ENCODE results near the gene MAL. TPM values are rescaled to one million over a fixed set of nuclear protein-coding genes. Genes with fewer than 3 reads are reported as not detected.

Gene MAL
- total RNA-seq, 1 experiment from 2014 or later: not detected

- H3K36me3 ChIP-seq: no peaks in the 10 kb centered on the region
- DNase-seq (ENCODE audit: low read depth in 1 of 2, low spot score in 2 of 2): peak in 1 of 2 experiments; percentile 28
- H3K4me3 ChIP-seq: no peak overlapping the region
- H3K4me1 ChIP-seq (replicated peaks): no peaks in the 10 kb centered on the region
- H3K27me3 ChIP-seq (replicated peaks): no peaks in the 10 kb centered on the region; the same call in 1 of the 2 replicates
- H3K9me3 ChIP-seq (replicated peaks): no peaks in the 10 kb centered on the region
- H3K27ac ChIP-seq: no peak overlapping the region
Observed at GRCh38 chr2:95057535-95058370, 32.2 kb downstream of the MAL start.

- H3K36me3 ChIP-seq: no peaks in the 10 kb centered on the region
- H3K27me3 ChIP-seq (replicated peaks): no peaks in the 10 kb centered on the region; the same call in 1 of the 2 replicates
- H3K9me3 ChIP-seq (replicated peaks): no peaks in the 10 kb centered on the region
- DNase-seq (ENCODE audit: low read depth in 1 of 2, low spot score in 2 of 2): peak in 1 of 2 experiments; percentile 19
- H3K27ac ChIP-seq: no peak overlapping the region
- H3K4me3 ChIP-seq: no peak overlapping the region
- H3K4me1 ChIP-seq (replicated peaks): no peaks in the 10 kb centered on the region
Observed at GRCh38 chr2:95058466-95058988, 33.0 kb downstream of the MAL start.

- Histone ChIP-seq H3K4me3 (no peak overlapping the region), H3K27me3 (replicated peaks) (no peaks in the 10 kb centered on the region; the same call in 1 of the 2 replicates), H3K27ac (no peak overlapping the region), H3K36me3 (no peaks in the 10 kb centered on the region), H3K9me3 (replicated peaks) (no peaks in the 10 kb centered on the region), H3K4me1 (replicated peaks) (no peaks in the 10 kb centered on the region)
- peak in 1 of 2 experiments; percentile 34 for DNase-seq (ENCODE audit: low read depth in 1 of 2, low spot score in 2 of 2)
Observed at GRCh38 chr2:95058989-95059641, 33.6 kb downstream of the MAL start.

GRCh38 chr2:95059656-95060370 is 34.3 kb downstream of the MAL start:
- Histone ChIP-seq H3K4me3 (no peak overlapping the region), H3K27ac (no peak overlapping the region), H3K4me1 (replicated peaks) (no peaks in the 10 kb centered on the region), H3K27me3 (replicated peaks) (no peaks in the 10 kb centered on the region; the same call in 1 of the 2 replicates), H3K9me3 (replicated peaks) (no peaks in the 10 kb centered on the region), H3K36me3 (no peaks in the 10 kb centered on the region)
- peak in 1 of 2 experiments; percentile 37 for DNase-seq (ENCODE audit: low read depth in 1 of 2, low spot score in 2 of 2)

- Histone ChIP-seq H3K27ac (no peak overlapping the region), H3K4me1 (replicated peaks) (no peaks in the 10 kb centered on the region), H3K36me3 (no peaks in the 10 kb centered on the region), H3K9me3 (replicated peaks) (no peaks in the 10 kb centered on the region), H3K27me3 (replicated peaks) (0 out of 2 replicates have a peak, but pooled peaks cover under 1% of the 10 kb centered on the region), H3K4me3 (no peak overlapping the region)
- DNase-seq (ENCODE audit: low read depth in 1 of 2, low spot score in 2 of 2): peak in 1 of 2 experiments; percentile 34
Observed at GRCh38 chr2:95060446-95061118, 35.1 kb downstream of the MAL start.

- Histone ChIP-seq H3K9me3 (replicated peaks) (no peaks in the 10 kb centered on the region), H3K27ac (no peak overlapping the region), H3K4me3 (no peak overlapping the region), H3K27me3 (replicated peaks) (peaks cover 5% of the 10 kb centered on the region; the same call in 1 of the 2 replicates), H3K4me1 (replicated peaks) (no peaks in the 10 kb centered on the region), H3K36me3 (no peaks in the 10 kb centered on the region)
- DNase-seq (ENCODE audit: low read depth in 1 of 2, low spot score in 2 of 2): peak in 1 of 2 experiments; percentile 15
Observed at GRCh38 chr2:95061119-95061512, 35.6 kb downstream of the MAL start.

GRCh38 chr2:95061601-95062183 is 36.2 kb downstream of the MAL start:
- Histone ChIP-seq H3K27ac (no peak overlapping the region), H3K9me3 (replicated peaks) (no peaks in the 10 kb centered on the region), H3K27me3 (replicated peaks) (peaks cover 6% of the 10 kb centered on the region; the same call in 1 of the 2 replicates), H3K4me1 (replicated peaks) (no peaks in the 10 kb centered on the region), H3K36me3 (no peaks in the 10 kb centered on the region), H3K4me3 (no peak overlapping the region)
- no peak for DNase-seq (ENCODE audit: low read depth in 1 of 2, low spot score in 2 of 2)

- Histone ChIP-seq H3K27me3 (replicated peaks) (peaks cover 6% of the 10 kb centered on the region; the same call in 1 of the 2 replicates), H3K27ac (no peak overlapping the region), H3K4me3 (no peak overlapping the region), H3K9me3 (replicated peaks) (no peaks in the 10 kb centered on the region), H3K4me1 (replicated peaks) (no peaks in the 10 kb centered on the region), H3K36me3 (no peaks in the 10 kb centered on the region)
- DNase-seq (ENCODE audit: low read depth in 1 of 2, low spot score in 2 of 2): no peak
Observed at GRCh38 chr2:95062242-95063085, 37.0 kb downstream of the MAL start.

- Histone ChIP-seq H3K27me3 (replicated peaks) (peaks cover 6% of the 10 kb centered on the region; the same call in 1 of the 2 replicates), H3K27ac (no peak overlapping the region), H3K9me3 (replicated peaks) (no peaks in the 10 kb centered on the region), H3K4me1 (replicated peaks) (no peaks in the 10 kb centered on the region), H3K36me3 (no peaks in the 10 kb centered on the region), H3K4me3 (no peak overlapping the region)
- DNase-seq (ENCODE audit: low read depth in 1 of 2, low spot score in 2 of 2): no peak
Observed at GRCh38 chr2:95063086-95063958, 37.8 kb downstream of the MAL start.

DNA sequence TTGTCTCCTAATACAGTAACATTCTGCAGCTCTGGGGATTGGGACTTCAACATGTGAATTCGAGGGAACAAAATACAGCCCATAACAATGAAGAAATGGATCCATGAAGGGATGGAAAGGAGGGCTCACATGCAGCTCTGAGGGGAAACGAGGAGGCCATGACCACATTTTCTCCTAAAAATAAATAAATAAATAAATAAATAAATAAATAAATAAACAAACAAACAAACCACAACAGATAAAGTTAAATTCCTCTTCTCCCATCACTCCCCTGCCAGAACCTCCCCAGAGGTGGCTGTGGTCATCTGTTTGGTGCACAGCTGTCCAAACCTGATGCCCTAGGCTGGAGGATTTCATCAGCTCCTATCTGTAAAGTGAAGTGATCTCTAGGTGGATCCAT is 42.7 kb downstream of the MAL start:
- no peaks in the 10 kb centered on the region for H3K9me3 ChIP-seq (replicated peaks)
- H3K36me3 ChIP-seq: no peaks in the 10 kb centered on the region
- no peaks in the 10 kb centered on the region for H3K4me1 ChIP-seq (replicated peaks)
- DNase-seq (ENCODE audit: low read depth in 1 of 2, low spot score in 2 of 2): no peak
- no peak overlapping the region for H3K27ac ChIP-seq
- peaks cover 6% of the 10 kb centered on the region; the same call in 1 of the 2 replicates for H3K27me3 ChIP-seq (replicated peaks)
- H3K4me3 ChIP-seq: no peak overlapping the region

DNA sequence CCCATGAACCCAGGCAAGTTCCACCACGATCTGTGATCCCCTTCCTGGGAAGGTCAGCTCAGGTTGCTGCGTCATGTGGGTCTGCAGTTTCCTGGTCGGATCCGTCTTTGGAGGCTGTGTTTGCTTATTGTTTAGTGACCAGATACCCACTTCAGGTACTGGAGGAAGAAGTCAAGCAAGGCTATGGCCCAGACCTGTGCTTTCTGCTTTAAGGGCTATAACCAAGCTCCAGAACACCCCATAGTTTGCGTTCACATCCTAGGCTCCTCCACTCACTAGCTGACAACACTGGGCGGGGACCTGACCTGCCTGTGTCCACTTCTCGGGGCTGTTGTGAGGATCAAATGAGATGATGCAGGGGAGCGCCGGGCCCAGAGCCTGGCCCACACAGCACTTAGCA is 44.0 kb downstream of the MAL start:
- no peaks in the 10 kb centered on the region for H3K9me3 ChIP-seq (replicated peaks)
- peaks cover 6% of the 10 kb centered on the region; the same call in 1 of the 2 replicates for H3K27me3 ChIP-seq (replicated peaks)
- no peaks in the 10 kb centered on the region for H3K36me3 ChIP-seq
- no peaks in the 10 kb centered on the region for H3K4me1 ChIP-seq (replicated peaks)
- DNase-seq (ENCODE audit: low read depth in 1 of 2, low spot score in 2 of 2): no peak
- H3K4me3 ChIP-seq: no peak overlapping the region
- no peak overlapping the region for H3K27ac ChIP-seq

All from SJSA1 (cell line).